DND-41 (cell line): ENCODE data around the gene AHSP.
"Not testable (repeated sequence)": the region's sequence is repeated elsewhere in the genome, so short reads cannot be mapped to it uniquely, and the experiment has no call there.

Experiments
- ATAC-seq: fragments of 200-7000 bp; cut with Tn5 transposase; 3 replicates; pipeline ENCODE4 v1.9.1; 2021; ENCODE audit warnings: low read depth; ENCODE audit not compliant: insufficient read depth
- DNase-seq: peaks from one replicate; pipeline ENCODE4 v3.0.0-alpha.2; 2020
- H2AFZ ChIP-seq: 2 replicates; pipeline ENCODE4 v1.6.0; 2012; ENCODE audit warnings: low read depth, low read length
- H3K27ac ChIP-seq: 2 replicates; pipeline ENCODE4 v1.5.1; 2012; ENCODE audit warnings: low read length, inconsistent platforms
- H3K27me3 ChIP-seq: fragments of 200-600 bp; sonication (generic); 2 replicates; pipeline ENCODE4 v1.6.0; 2012; ENCODE audit warnings: low read length, mild to moderate bottlenecking, inconsistent platforms; ENCODE audit not compliant: insufficient read depth, poor library complexity
- H3K36me3 ChIP-seq: 2 replicates; pipeline ENCODE4 v1.5.1; 2012; ENCODE audit warnings: low read length, inconsistent platforms; ENCODE audit not compliant: insufficient read depth
- H3K4me1 ChIP-seq: 2 replicates; pipeline ENCODE4 v1.5.1; 2012; ENCODE audit warnings: mild to moderate bottlenecking, low read length; ENCODE audit not compliant: insufficient read depth
- H3K4me2 ChIP-seq: 2 replicates; pipeline ENCODE4 v1.6.0; 2012; ENCODE audit warnings: mild to moderate bottlenecking, moderate library complexity, low read length, inconsistent platforms; ENCODE audit not compliant: insufficient read depth
- H3K4me3 ChIP-seq, 2 experiments: fragments of 200-600 bp in 1 of 2; shearing (Covaris generic) in 1 of 2; 2 replicates each; pipeline ENCODE4 v1.5.1; 2012 to 2016; ENCODE audit warnings: inconsistent platforms in 2 of 2, low read length in 2 of 2, mild to moderate bottlenecking in 2 of 2, low read depth in 1 of 2, moderate library complexity in 1 of 2
- H3K79me2 ChIP-seq: 2 replicates; pipeline ENCODE4 v1.6.0; 2012; ENCODE audit warnings: low read length, inconsistent platforms; ENCODE audit not compliant: insufficient read depth
- H3K9ac ChIP-seq: 2 replicates; pipeline ENCODE4 v1.6.0; 2012; ENCODE audit warnings: low read depth, mild to moderate bottlenecking, inconsistent platforms, low read length, moderate library complexity
- H3K9me3 ChIP-seq: 2 replicates; pipeline ENCODE4 v1.5.1; 2012; ENCODE audit warnings: low read length, moderate library complexity, mild to moderate bottlenecking, inconsistent platforms; ENCODE audit not compliant: insufficient read depth, severe bottlenecking
- H4K20me1 ChIP-seq: 2 replicates; pipeline ENCODE4 v1.6.0; 2012; ENCODE audit warnings: low read length; ENCODE audit not compliant: insufficient read depth
- CTCF ChIP-seq: IDR thresholded peaks from 2 replicates; pipeline ENCODE4 v1.5.1; 2012; ENCODE audit warnings: borderline replicate concordance, low read length, moderate library complexity, mild to moderate bottlenecking; ENCODE audit not compliant: poor library complexity, severe bottlenecking; ENCODE audit errors: extremely low read depth
- EZH2 ChIP-seq: IDR thresholded peaks from 3 replicates; pipeline ENCODE4 v1.6.1; 2012; ENCODE audit warnings: borderline replicate concordance, low read depth, mild to moderate bottlenecking, moderate library complexity, low read length, inconsistent platforms; ENCODE audit not compliant: severe bottlenecking

The AHSP gene

GRCh38 chr16:31569360-31569717 lies 41.6 kb downstream of the AHSP start:
- no peak for DNase-seq
- H3K4me3 ChIP-seq: no peak overlapping the region
- H3K79me2 ChIP-seq: no peaks in the 10 kb centered on the region
- no peak overlapping the region for H3K27ac ChIP-seq
- no peaks in the 10 kb centered on the region for H3K36me3 ChIP-seq
- no peak for ATAC-seq
- no peaks in the 10 kb centered on the region for H3K4me1 ChIP-seq
- H4K20me1 ChIP-seq: no peaks in the 10 kb centered on the region
- TF ChIP-seq EZH2: no peak
- no peak for TF ChIP-seq CTCF
- no peak overlapping the region for H3K4me2 ChIP-seq
- no peaks in the 10 kb centered on the region for H3K9me3 ChIP-seq
- H3K27me3 ChIP-seq: no peaks in the 10 kb centered on the region
- H3K9ac ChIP-seq: no peak overlapping the region
- no peak overlapping the region for H2AFZ ChIP-seq

GRCh38 chr16:31572821-31573220 lies 45.1 kb downstream of the AHSP start:
- H3K79me2 ChIP-seq: no peaks in the 10 kb centered on the region
- peaks cover 3% of the 10 kb centered on the region for H3K9me3 ChIP-seq
- no peaks in the 10 kb centered on the region for H4K20me1 ChIP-seq
- H3K9ac ChIP-seq: no peak overlapping the region
- H3K4me1 ChIP-seq: no peaks in the 10 kb centered on the region
- DNase-seq (no peak), ATAC-seq (no peak)
- no peaks in the 10 kb centered on the region for H3K36me3 ChIP-seq
- H3K4me3 ChIP-seq: no peak overlapping the region
- no peak overlapping the region for H2AFZ ChIP-seq
- H3K27me3 ChIP-seq: no peaks in the 10 kb centered on the region
- TF ChIP-seq EZH2 (no peak), CTCF (no peak)
- no peak overlapping the region for H3K4me2 ChIP-seq
- H3K27ac ChIP-seq: no peak overlapping the region

- ATAC-seq, H3K9ac ChIP-seq, H3K36me3 ChIP-seq, H3K4me3 ChIP-seq, H4K20me1 ChIP-seq, H3K4me2 ChIP-seq, H3K27ac ChIP-seq, H3K4me1 ChIP-seq, H3K79me2 ChIP-seq, H3K27me3 ChIP-seq, DNase-seq, H2AFZ ChIP-seq: not testable (repeated sequence)
- H3K9me3 ChIP-seq: peaks cover 12% of the 10 kb centered on the region
These were observed 46.5 kb downstream of the AHSP start for GRCh38 chr16:31574159-31574558.

GRCh38 chr16:31577411-31577810 lies 49.7 kb downstream of the AHSP start:
- no peaks in the 10 kb centered on the region for H3K4me1 ChIP-seq
- no peaks in the 10 kb centered on the region for H3K36me3 ChIP-seq
- H2AFZ ChIP-seq: no peak overlapping the region
- H3K4me3 ChIP-seq: no peak overlapping the region
- H3K27ac ChIP-seq: no peak overlapping the region
- DNase-seq (no peak), ATAC-seq (no peak)
- H3K4me2 ChIP-seq: no peak overlapping the region
- H3K9ac ChIP-seq: no peak overlapping the region
- H3K79me2 ChIP-seq: no peaks in the 10 kb centered on the region
- H3K27me3 ChIP-seq: no peaks in the 10 kb centered on the region
- peaks cover 18% of the 10 kb centered on the region for H3K9me3 ChIP-seq
- no peaks in the 10 kb centered on the region for H4K20me1 ChIP-seq
- TF ChIP-seq CTCF (no peak), EZH2 (no peak)
